ENCODE measurements around the gene CANT1. TPM values are rescaled to one million over a fixed set of nuclear protein-coding genes. Genes with fewer than 3 reads are reported as not detected.

Gene CANT1
- total RNA-seq, 1 experiment from 2014 or later, result 116 TPM

GRCh38 chr17:79043191-79043930 is 33.8 kb upstream of the CANT1 start:
- POLR2A ChIA-PET (ENCODE audit: unreplicated experiment), result no interaction called here

GRCh38 chr17:79042421-79043190 is 33.0 kb upstream of the CANT1 start:
- H3K4me1 ChIP-seq (replicated peaks; ENCODE audit: insufficient read depth), result peaks cover 11% of the 10 kb centered on the region; the same call in 1 of the 2 replicates
- H3K4me3 ChIP-seq, result no peak overlapping the region
- H3K4me2 ChIP-seq, result no peak overlapping the region
- BruUV-seq (replicated peaks), result no TSS peak
- H3K9me3 ChIP-seq (ENCODE audit: insufficient read depth, low read depth), result no peaks in the 10 kb centered on the region
- POLR2A ChIA-PET (ENCODE audit: unreplicated experiment), result interaction anchor here (0.5 to 0.6 kb wide), 2 partner anchors 126 to 144 kb away, joined by 3 to 4 read pairs; no protein-coding TSS in a partner anchor
- H3F3A ChIP-seq (ENCODE audit: insufficient read depth, low read depth), result peaks cover 10% of the 10 kb centered on the region
- H3K27me3 ChIP-seq (ENCODE audit: insufficient read depth, low read depth), result no peaks in the 10 kb centered on the region
- no peaks in the 10 kb centered on the region for H3K36me3 ChIP-seq (ENCODE audit: low read depth)
- DNase-seq, result peak; percentile 41 to 76
- no peaks in the 10 kb centered on the region for H3K9me2 ChIP-seq (ENCODE audit: insufficient read depth)
- no peaks in the 10 kb centered on the region for H3K79me2 ChIP-seq (ENCODE audit: low read depth)
- intact Hi-C loops (cut with micrococcal nuclease; ENCODE audit: unreplicated experiment), result loop anchor here (1.0 to 2.0 kb wide), 3 partner anchors 23 to 56 kb away; no protein-coding TSS in a partner anchor
- no peaks in the 10 kb centered on the region for H4K20me1 ChIP-seq (ENCODE audit: insufficient read depth)
- H2AFZ ChIP-seq, result no peak overlapping the region
- H3K27ac ChIP-seq, result no peak overlapping the region
- no peak for TF ChIP-seq EZH2 (IDR thresholded peaks at IDR 0.05; ENCODE audit: low read depth)
- TF ChIP-seq CTCF (conservative IDR thresholded peaks at IDR 0.05), result peak; percentile 89
- CTCF ChIA-PET, result interaction anchor here (0.5 to 1.3 kb wide), 4 partner anchors 16 to 47 kb away, joined by 3 to 6 read pairs (median 4); no protein-coding TSS in a partner anchor

More at GRCh38 chr17:79043191-79043930, 33.8 kb upstream of the CANT1 start:
- no peak for DNase-seq
- peaks cover 9% of the 10 kb centered on the region for H3F3A ChIP-seq (ENCODE audit: insufficient read depth, low read depth)
- H3K27ac ChIP-seq, result no peak overlapping the region
- no peaks in the 10 kb centered on the region for H4K20me1 ChIP-seq (ENCODE audit: insufficient read depth)
- H3K36me3 ChIP-seq (ENCODE audit: low read depth), result no peaks in the 10 kb centered on the region
- H3K4me3 ChIP-seq, result no peak overlapping the region
- peaks cover 9% of the 10 kb centered on the region; the same call in 1 of the 2 replicates for H3K4me1 ChIP-seq (replicated peaks; ENCODE audit: insufficient read depth)
- no peaks in the 10 kb centered on the region for H3K27me3 ChIP-seq (ENCODE audit: insufficient read depth, low read depth)
- CTCF ChIA-PET, result interaction anchor here (0.5 kb wide), 1 partner anchor 8 kb away, joined by 4 read pairs; no protein-coding TSS in a partner anchor
- no peaks in the 10 kb centered on the region for H3K79me2 ChIP-seq (ENCODE audit: low read depth)
- no peaks in the 10 kb centered on the region for H3K9me2 ChIP-seq (ENCODE audit: insufficient read depth)
- no peak overlapping the region for H3K4me2 ChIP-seq
- no peak overlapping the region for H2AFZ ChIP-seq
- no peaks in the 10 kb centered on the region for H3K9me3 ChIP-seq (ENCODE audit: insufficient read depth, low read depth)
- BruUV-seq (replicated peaks), result no TSS peak
- TF ChIP-seq CTCF (conservative IDR thresholded peaks at IDR 0.05) (no peak), EZH2 (IDR thresholded peaks at IDR 0.05; ENCODE audit: low read depth) (no peak)
- intact Hi-C loops (cut with micrococcal nuclease; ENCODE audit: unreplicated experiment), result loop anchor here (2.0 kb wide), 1 partner anchor 57 kb away; no protein-coding TSS in a partner anchor

- no peaks in the 10 kb centered on the region for H3K27me3 ChIP-seq (ENCODE audit: insufficient read depth, low read depth)
- H3K4me2 ChIP-seq, result no peak overlapping the region
- intact Hi-C loops (cut with micrococcal nuclease; ENCODE audit: unreplicated experiment), result loop anchor here (1.0 to 2.0 kb wide), 3 partner anchors 23 to 55 kb away; no protein-coding TSS in a partner anchor
- H3K79me2 ChIP-seq (ENCODE audit: low read depth), result no peaks in the 10 kb centered on the region
- no peak overlapping the region for H2AFZ ChIP-seq
- H3K9me2 ChIP-seq (ENCODE audit: insufficient read depth), result no peaks in the 10 kb centered on the region
- H3K27ac ChIP-seq, result no peak overlapping the region
- no peaks in the 10 kb centered on the region for H4K20me1 ChIP-seq (ENCODE audit: insufficient read depth)
- DNase-seq, result no peak
- no TSS peak for BruUV-seq (replicated peaks)
- no peaks in the 10 kb centered on the region for H3K36me3 ChIP-seq (ENCODE audit: low read depth)
- TF ChIP-seq CTCF (conservative IDR thresholded peaks at IDR 0.05), result no peak
- TF ChIP-seq EZH2 (IDR thresholded peaks at IDR 0.05; ENCODE audit: low read depth), result no peak
- H3K4me3 ChIP-seq, result no peak overlapping the region
- CTCF ChIA-PET, result interaction anchor here (0.5 to 1.3 kb wide), 4 partner anchors 16 to 46 kb away, joined by 3 to 6 read pairs (median 4); no protein-coding TSS in a partner anchor
- POLR2A ChIA-PET (ENCODE audit: unreplicated experiment), result interaction anchor here (0.5 to 0.6 kb wide), 2 partner anchors 126 to 143 kb away, joined by 3 to 4 read pairs; no protein-coding TSS in a partner anchor
- peaks cover 13% of the 10 kb centered on the region for H3K4me1 ChIP-seq (replicated peaks; ENCODE audit: insufficient read depth)
- H3F3A ChIP-seq (ENCODE audit: insufficient read depth, low read depth), result peaks cover 14% of the 10 kb centered on the region
- H3K9me3 ChIP-seq (ENCODE audit: insufficient read depth, low read depth), result no peaks in the 10 kb centered on the region
These were observed 32.3 kb upstream of the CANT1 start for GRCh38 chr17:79041723-79042420.

All from PC-9 (cell line).